ENCODE results near the gene CPXM2.

Gene CPXM2

GRCh38 chr10:123769647-123770046, 122.0 kb downstream of the CPXM2 start:
- no peak overlapping the region for H3K27ac Mint-ChIP-seq
- DNase-seq (ENCODE audit: low spot score in 2 of 2) (no peak), ATAC-seq (no peak)
- peaks cover 17% of the 10 kb centered on the region for H3K9me3 Mint-ChIP-seq
- peaks cover 15% of the 10 kb centered on the region for H3K4me1 Mint-ChIP-seq
- no peak overlapping the region for H3K4me3 Mint-ChIP-seq
- peaks cover 20% of the 10 kb centered on the region for H3K36me3 Mint-ChIP-seq

GRCh38 chr10:123766761-123767160, 124.8 kb downstream of the CPXM2 start:
- ATAC-seq, result no peak
- H3K4me3 Mint-ChIP-seq, result no peak overlapping the region

GRCh38 chr10:123766012-123766411, 125.6 kb downstream of the CPXM2 start:
- H3K4me3 Mint-ChIP-seq, result no peak overlapping the region
- DNase-seq (ENCODE audit: low spot score in 2 of 2) (no peak), ATAC-seq (no peak)
- H3K9me3 Mint-ChIP-seq, result no peaks in the 10 kb centered on the region
- H3K27ac Mint-ChIP-seq, result no peak overlapping the region
- H3K4me1 Mint-ChIP-seq, result peaks cover 2% of the 10 kb centered on the region
- no peaks in the 10 kb centered on the region for H3K36me3 Mint-ChIP-seq

More at GRCh38 chr10:123766761-123767160, 124.8 kb downstream of the CPXM2 start:
- peaks cover 3% of the 10 kb centered on the region for H3K9me3 Mint-ChIP-seq
- no peak for DNase-seq (ENCODE audit: low spot score in 2 of 2)
- peaks cover under 1% of the 10 kb centered on the region for H3K36me3 Mint-ChIP-seq
- H3K4me1 Mint-ChIP-seq, result peaks cover 5% of the 10 kb centered on the region
- no peak overlapping the region for H3K27ac Mint-ChIP-seq

GRCh38 chr10:123761666-123762230, 129.9 kb downstream of the CPXM2 start:
- Mint-ChIP-seq H3K9me3 (no peaks in the 10 kb centered on the region), H3K4me1 (no peaks in the 10 kb centered on the region), H3K36me3 (no peaks in the 10 kb centered on the region), H3K4me3 (no peak overlapping the region), H3K27ac (no peak overlapping the region)
- ATAC-seq (no peak), DNase-seq (ENCODE audit: low spot score in 2 of 2) (no peak)

- ATAC-seq (no peak), DNase-seq (ENCODE audit: low spot score in 2 of 2) (no peak)
- no peaks in the 10 kb centered on the region for H3K36me3 Mint-ChIP-seq
- no peak overlapping the region for H3K27ac Mint-ChIP-seq
- no peaks in the 10 kb centered on the region for H3K4me1 Mint-ChIP-seq
- H3K4me3 Mint-ChIP-seq, result no peak overlapping the region
- no peaks in the 10 kb centered on the region for H3K9me3 Mint-ChIP-seq
These were observed 130.6 kb downstream of the CPXM2 start for GRCh38 chr10:123761038-123761428.

GRCh38 chr10:123760356-123761037, 131.1 kb downstream of the CPXM2 start:
- ATAC-seq (no peak), DNase-seq (ENCODE audit: low spot score in 2 of 2) (no peak)
- Mint-ChIP-seq H3K4me1 (no peaks in the 10 kb centered on the region), H3K4me3 (no peak overlapping the region), H3K27ac (no peak overlapping the region), H3K9me3 (no peaks in the 10 kb centered on the region), H3K36me3 (no peaks in the 10 kb centered on the region)

- H3K9me3 Mint-ChIP-seq, result no peaks in the 10 kb centered on the region
- no peak for ATAC-seq
- H3K27ac Mint-ChIP-seq, result no peak overlapping the region
- no peak overlapping the region for H3K4me3 Mint-ChIP-seq
- DNase-seq (ENCODE audit: low spot score in 2 of 2), result no peak
- no peaks in the 10 kb centered on the region for H3K4me1 Mint-ChIP-seq
- H3K36me3 Mint-ChIP-seq, result no peaks in the 10 kb centered on the region
These were observed 132.0 kb downstream of the CPXM2 start for GRCh38 chr10:123759501-123760031.

- no peaks in the 10 kb centered on the region for H3K9me3 Mint-ChIP-seq
- H3K4me3 Mint-ChIP-seq, result no peak overlapping the region
- no peak for ATAC-seq
- H3K4me1 Mint-ChIP-seq, result no peaks in the 10 kb centered on the region
- no peak for DNase-seq (ENCODE audit: low spot score in 2 of 2)
- no peaks in the 10 kb centered on the region for H3K36me3 Mint-ChIP-seq
- no peak overlapping the region for H3K27ac Mint-ChIP-seq
These were observed 132.6 kb downstream of the CPXM2 start for GRCh38 chr10:123759041-123759440.

GRCh38 chr10:123757853-123758252, 133.8 kb downstream of the CPXM2 start:
- Mint-ChIP-seq H3K4me3 (no peak overlapping the region), H3K27ac (no peak overlapping the region), H3K4me1 (no peaks in the 10 kb centered on the region), H3K36me3 (no peaks in the 10 kb centered on the region), H3K9me3 (no peaks in the 10 kb centered on the region)
- DNase-seq (ENCODE audit: low spot score in 2 of 2), result no peak
- no peak for ATAC-seq

GRCh38 chr10:123755061-123755460, 136.5 kb downstream of the CPXM2 start:
- H3K4me3 Mint-ChIP-seq, result no peak overlapping the region
- no peak for DNase-seq (ENCODE audit: low spot score in 2 of 2)
- no peak for ATAC-seq
- H3K4me1 Mint-ChIP-seq, result no peaks in the 10 kb centered on the region
- H3K36me3 Mint-ChIP-seq, result no peaks in the 10 kb centered on the region
- H3K27ac Mint-ChIP-seq, result no peak overlapping the region
- H3K9me3 Mint-ChIP-seq, result peaks cover 3% of the 10 kb centered on the region

- Mint-ChIP-seq H3K9me3 (peaks cover 3% of the 10 kb centered on the region), H3K4me3 (no peak overlapping the region), H3K27ac (no peak overlapping the region), H3K36me3 (no peaks in the 10 kb centered on the region), H3K4me1 (no peaks in the 10 kb centered on the region)
- no peak for DNase-seq (ENCODE audit: low spot score in 2 of 2)
- no peak for ATAC-seq
These were observed 137.5 kb downstream of the CPXM2 start for GRCh38 chr10:123754123-123754522.

- ATAC-seq (no peak), DNase-seq (ENCODE audit: low spot score in 2 of 2) (no peak)
- Mint-ChIP-seq H3K4me3 (no peak overlapping the region), H3K36me3 (no peaks in the 10 kb centered on the region), H3K9me3 (peaks cover 3% of the 10 kb centered on the region), H3K27ac (no peak overlapping the region), H3K4me1 (no peaks in the 10 kb centered on the region)
These were observed 140.1 kb downstream of the CPXM2 start for GRCh38 chr10:123751342-123752134.

- Mint-ChIP-seq H3K4me3 (no peak overlapping the region), H3K27ac (no peak overlapping the region), H3K4me1 (no peaks in the 10 kb centered on the region), H3K36me3 (no peaks in the 10 kb centered on the region), H3K9me3 (peaks cover 3% of the 10 kb centered on the region)
- DNase-seq (ENCODE audit: low spot score in 2 of 2) (no peak), ATAC-seq (no peak)
These were observed 140.7 kb downstream of the CPXM2 start for GRCh38 chr10:123750901-123751300.

GRCh38 chr10:123748711-123749110, 142.9 kb downstream of the CPXM2 start:
- no peak overlapping the region for H3K27ac Mint-ChIP-seq
- H3K9me3 Mint-ChIP-seq, result peaks cover 3% of the 10 kb centered on the region
- no peaks in the 10 kb centered on the region for H3K36me3 Mint-ChIP-seq
- DNase-seq (ENCODE audit: low spot score in 2 of 2), result no peak
- no peak for ATAC-seq
- no peak overlapping the region for H3K4me3 Mint-ChIP-seq
- no peaks in the 10 kb centered on the region for H3K4me1 Mint-ChIP-seq

GRCh38 chr10:123747426-123747825, 144.2 kb downstream of the CPXM2 start:
- no peak for ATAC-seq
- no peak for DNase-seq (ENCODE audit: low spot score in 2 of 2)
- Mint-ChIP-seq H3K4me1 (no peaks in the 10 kb centered on the region), H3K27ac (no peak overlapping the region), H3K9me3 (peaks cover 3% of the 10 kb centered on the region), H3K4me3 (no peak overlapping the region), H3K36me3 (no peaks in the 10 kb centered on the region)

GRCh38 chr10:123746942-123747341, 144.7 kb downstream of the CPXM2 start:
- ATAC-seq, result no peak
- Mint-ChIP-seq H3K36me3 (no peaks in the 10 kb centered on the region), H3K4me1 (no peaks in the 10 kb centered on the region), H3K9me3 (peaks cover 3% of the 10 kb centered on the region), H3K27ac (no peak overlapping the region), H3K4me3 (no peak overlapping the region)
- no peak for DNase-seq (ENCODE audit: low spot score in 2 of 2)
